ENCODE data around the gene LCP1.

LCP1 gene

GRCh38 chr13:46192412-46192811 lies 10.4 kb upstream of the LCP1 start:
- no peak for DNase-seq (ENCODE audit: extremely low read depth, low read depth)
- TF ChIP-seq CTCF (IDR thresholded peaks at IDR 0.05; ENCODE audit: low read depth, low read length), result no peak

DNA sequence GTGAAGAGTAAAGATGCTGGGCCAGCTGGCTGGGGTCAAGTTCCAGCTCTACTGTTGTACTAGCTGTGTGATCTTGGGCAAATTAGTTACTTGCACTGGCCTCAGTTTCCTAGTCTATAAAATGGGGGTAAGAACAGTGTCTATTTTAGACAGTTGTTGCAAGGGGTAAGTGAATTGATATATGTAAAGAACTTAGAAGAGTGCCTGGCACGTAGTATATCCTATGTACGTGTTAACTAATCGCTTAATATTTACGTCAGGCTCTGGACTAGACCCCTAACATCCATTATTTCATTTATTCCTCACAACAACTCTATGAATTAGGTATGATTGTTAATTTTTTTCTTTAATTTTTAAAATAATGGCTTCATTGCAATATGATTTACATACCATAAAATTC lies 3.7 kb upstream of the LCP1 start:
- no peak for DNase-seq (ENCODE audit: extremely low read depth, low read depth)
- TF ChIP-seq CTCF (IDR thresholded peaks at IDR 0.05; ENCODE audit: low read depth, low read length), result no peak

DNA sequence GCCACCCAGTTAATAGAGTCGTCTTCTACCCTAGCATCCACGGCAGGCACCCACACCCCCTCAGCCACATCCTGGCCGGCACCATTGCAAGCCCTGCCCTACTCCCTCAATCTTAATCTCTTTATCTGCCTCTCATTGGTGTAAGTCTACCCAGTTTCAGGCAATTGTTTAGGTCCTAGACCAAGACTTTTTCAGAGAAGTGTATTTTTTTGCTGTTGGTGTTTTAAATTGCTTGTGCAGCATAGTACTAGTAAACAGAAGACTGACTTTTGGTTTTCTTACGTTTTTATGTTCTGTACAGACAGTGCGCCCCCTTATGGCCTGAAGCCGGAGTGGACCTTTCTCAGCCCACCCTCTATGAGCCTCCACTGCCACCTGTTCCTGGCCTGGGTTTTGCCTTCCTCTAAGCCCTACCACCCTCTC lies 2.3 kb upstream of the LCP1 start:
- TF ChIP-seq CTCF (IDR thresholded peaks at IDR 0.05; ENCODE audit: low read depth, low read length), result peak; percentile 32
- no peak for DNase-seq (ENCODE audit: extremely low read depth, low read depth)

DNA sequence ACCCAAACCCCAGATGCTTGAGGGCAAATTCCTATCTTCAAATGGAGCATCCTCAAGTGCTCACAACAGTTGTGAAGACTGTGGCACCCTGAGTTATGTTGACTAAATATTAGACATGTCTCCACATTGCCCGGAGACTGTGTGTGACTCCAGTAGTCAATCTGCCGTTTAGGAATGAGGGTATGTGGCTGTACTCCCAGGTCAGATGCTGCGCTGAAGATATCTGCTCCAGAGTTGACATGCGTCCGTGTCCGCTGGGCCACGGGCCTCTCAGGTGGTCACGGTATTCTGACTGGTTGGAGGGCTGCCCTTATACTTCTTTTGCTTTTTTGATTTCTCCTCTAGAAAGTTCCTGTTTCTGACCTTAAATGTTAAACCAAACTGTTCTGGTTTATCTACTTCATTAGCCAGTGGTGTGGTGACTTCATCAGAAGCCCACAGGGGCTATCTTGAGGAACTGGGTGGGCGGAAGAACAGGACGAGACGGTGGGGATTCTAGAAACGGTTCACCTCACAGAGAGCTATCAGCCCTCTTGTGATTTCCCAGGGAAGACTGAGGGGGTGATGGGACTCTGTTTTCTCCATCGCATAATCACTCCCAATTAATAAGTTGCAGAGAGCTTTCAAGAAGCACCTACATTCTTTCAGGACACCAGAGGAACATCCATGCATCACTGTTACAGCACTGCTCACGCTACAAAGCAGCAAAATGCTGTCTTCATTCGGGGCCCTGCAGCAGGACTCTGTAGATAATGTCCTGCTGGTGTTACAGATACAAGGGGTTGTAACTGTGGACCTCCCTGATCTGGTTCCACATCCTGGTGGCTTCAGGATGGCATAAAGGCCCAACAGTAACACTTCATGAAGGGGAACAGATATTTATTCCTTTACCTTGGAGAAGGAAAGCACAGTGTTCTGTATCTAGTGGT lies 1.3 kb upstream of the LCP1 start:
- no peak for TF ChIP-seq CTCF (IDR thresholded peaks at IDR 0.05; ENCODE audit: low read depth, low read length)
- no peak for DNase-seq (ENCODE audit: extremely low read depth, low read depth)

GRCh38 chr13:46182491-46182877 lies 507 bp upstream of the LCP1 start:
- DNase-seq (ENCODE audit: extremely low read depth, low read depth), result no peak
- no peak for TF ChIP-seq CTCF (IDR thresholded peaks at IDR 0.05; ENCODE audit: low read depth, low read length)

DNA sequence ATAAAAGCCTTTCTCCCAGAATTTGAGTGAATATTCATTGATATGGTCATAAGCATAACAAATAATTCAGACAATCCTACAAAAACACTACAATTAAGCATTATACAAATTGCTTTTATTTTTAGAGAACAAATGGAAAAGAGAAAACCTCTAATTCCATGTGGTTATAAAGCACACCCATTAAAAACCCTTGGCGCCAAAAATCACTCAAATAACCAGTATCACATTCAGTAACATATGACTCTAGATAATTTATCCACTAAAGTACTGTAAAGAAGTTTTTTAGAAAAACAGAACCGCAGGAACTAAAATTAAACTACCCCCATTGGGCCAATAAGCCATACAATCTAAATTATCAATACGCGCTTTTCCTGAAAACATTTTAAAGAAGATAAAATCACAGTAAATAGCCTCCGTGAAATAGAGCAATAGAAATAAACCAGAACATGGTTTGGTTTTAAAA lies 569 bp downstream of the LCP1 start:
- DNase-seq (ENCODE audit: extremely low read depth, low read depth), result no peak
- TF ChIP-seq CTCF (IDR thresholded peaks at IDR 0.05; ENCODE audit: low read depth, low read length), result no peak

- no peak for TF ChIP-seq CTCF (IDR thresholded peaks at IDR 0.05; ENCODE audit: low read depth, low read length)
- no peak for DNase-seq (ENCODE audit: extremely low read depth, low read depth)
These were observed 1.8 kb downstream of the LCP1 start for GRCh38 chr13:46179969-46180763.

Measured in AG09319 (cell line).